HL-60/S4 treated with retinoic acid at 250 ng/mL for 4 days and 3 days (cell line): ENCODE measurements around the gene LAGE3.

Source experiments
- in situ Hi-C: fragments of 300-500 bp; cut with MboI; formaldehyde crosslinking; loops from 2 replicates; pipeline ENCODE4 v1.7.0; 2022; ENCODE audit warnings: low sequenced_read_pairs

Gene LAGE3, protein sequence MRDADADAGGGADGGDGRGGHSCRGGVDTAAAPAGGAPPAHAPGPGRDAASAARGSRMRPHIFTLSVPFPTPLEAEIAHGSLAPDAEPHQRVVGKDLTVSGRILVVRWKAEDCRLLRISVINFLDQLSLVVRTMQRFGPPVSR

DNA sequence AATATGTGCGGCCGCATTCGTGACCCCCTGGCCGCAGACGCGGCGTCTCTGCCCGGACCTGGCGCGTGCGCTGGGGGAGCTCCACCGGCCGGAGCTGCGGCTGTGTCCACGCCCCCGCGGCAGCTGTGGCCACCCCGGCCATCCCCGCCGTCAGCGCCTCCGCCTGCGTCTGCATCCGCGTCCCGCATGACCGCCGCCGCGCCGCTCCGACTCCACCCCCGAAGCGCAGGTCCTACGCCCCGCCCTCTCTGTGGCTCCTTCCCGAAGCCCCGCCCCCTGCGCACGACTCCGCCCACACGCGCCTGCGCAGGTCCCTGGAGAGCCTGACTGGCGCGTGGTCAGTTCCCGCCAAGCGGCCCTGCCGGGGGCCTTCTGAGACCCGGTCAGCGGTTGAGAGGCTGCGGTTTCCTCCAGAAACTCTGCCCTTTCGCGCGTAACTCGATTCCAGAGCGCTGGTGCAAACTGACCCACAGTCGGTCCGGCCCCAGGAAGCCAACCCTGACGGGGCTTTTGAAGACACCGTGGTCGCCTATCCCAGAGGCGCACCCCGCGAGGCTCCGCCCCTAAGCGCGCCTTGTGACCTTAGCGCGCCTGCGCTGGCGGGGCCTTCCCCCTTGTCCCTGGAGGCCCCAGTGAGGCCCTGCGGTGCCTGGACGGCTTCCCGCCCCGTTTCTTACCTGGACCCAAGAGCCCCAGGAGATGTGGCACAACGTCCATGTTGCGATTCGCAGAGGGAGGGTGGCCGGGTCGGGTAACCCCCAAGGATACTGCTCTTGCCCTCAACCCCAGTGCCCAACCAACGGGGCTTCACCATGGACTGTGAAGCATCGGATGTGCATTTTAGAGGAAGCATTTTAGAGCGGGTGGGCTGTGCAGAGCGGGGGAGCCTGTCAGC, at the start of gene LAGE3:
Gene LAGE3, minus strand, starts transcription at position 554 of the 895 bp plus-strand sequence. Its CDS starts 366 bp downstream, at position 188.
- in situ Hi-C loops: no loop called here

GRCh38 chrX:154526901-154527675, 48.0 kb upstream of the LAGE3 start:
- in situ Hi-C loops: no loop called here

DNA sequence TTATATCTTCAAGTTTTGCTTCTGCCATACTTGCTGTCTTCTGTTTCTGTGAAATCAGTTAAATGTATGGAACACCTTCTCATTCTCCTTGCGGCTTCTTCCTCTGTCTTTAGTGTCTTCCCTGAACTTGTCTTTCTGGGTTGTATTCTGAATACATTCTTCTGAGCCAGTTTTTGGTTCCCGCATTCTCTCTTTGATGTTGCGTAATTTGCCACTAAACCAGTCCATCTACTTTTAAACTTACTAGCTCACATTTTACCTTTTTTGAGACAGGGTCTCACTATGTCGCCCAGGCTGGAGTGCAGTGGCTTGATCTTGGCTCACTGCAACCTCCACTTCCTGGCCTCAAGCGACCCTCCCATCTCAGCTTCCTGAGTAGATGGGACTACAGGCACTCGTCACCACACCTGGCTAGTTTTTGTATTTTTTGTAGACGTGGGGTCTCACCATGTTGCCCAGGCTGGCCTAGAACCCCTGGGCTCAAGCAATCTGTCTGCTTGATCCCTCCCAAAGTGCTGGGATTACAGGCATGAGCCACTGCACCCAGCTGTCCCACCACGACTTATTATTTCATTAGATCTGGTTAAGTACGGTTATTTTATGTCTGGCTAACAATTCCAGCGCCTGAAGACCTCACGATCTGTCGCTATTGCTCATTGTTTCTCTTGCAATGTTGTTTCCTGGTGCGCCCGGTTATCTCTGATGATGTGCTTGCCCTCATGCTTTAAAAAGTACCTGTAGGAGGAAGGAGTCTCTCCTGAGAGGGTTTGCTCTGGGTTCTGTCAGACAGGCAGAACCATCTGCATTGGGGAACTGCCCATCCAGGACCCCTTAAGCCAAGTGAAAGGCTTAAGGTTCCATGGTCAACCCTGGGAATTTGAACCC, 46.8 kb upstream of the LAGE3 start:
- in situ Hi-C loops: no loop called here

- in situ Hi-C loops: loop anchor here (25.0 kb wide), 1 partner anchor 107 kb away; the partner anchor contains the start of genes DNASE1L1 and TAFAZZIN
These were observed 40.3 kb upstream of the LAGE3 start for GRCh38 chrX:154519389-154519788.

- in situ Hi-C loops: loop anchor here (25.0 kb wide), 1 partner anchor 105 kb away; the partner anchor contains the start of genes DNASE1L1 and TAFAZZIN
These were observed 38.2 kb upstream of the LAGE3 start for GRCh38 chrX:154517101-154517781.

GRCh38 chrX:154516656-154517100, 37.6 kb upstream of the LAGE3 start:
- in situ Hi-C loops: loop anchor here (25.0 kb wide), 1 partner anchor 104 kb away; the partner anchor contains the start of genes DNASE1L1 and TAFAZZIN

GRCh38 chrX:154515966-154516655, 37.0 kb upstream of the LAGE3 start, which contains the start of gene FAM3A:
Gene FAM3A (minus strand): TSS chrX:154516232. CDS start chrX:154515772, 460 bp downstream.
- in situ Hi-C loops: loop anchor here (25.0 kb wide), 1 partner anchor 104 kb away; the partner anchor contains the start of genes DNASE1L1 and TAFAZZIN

DNA sequence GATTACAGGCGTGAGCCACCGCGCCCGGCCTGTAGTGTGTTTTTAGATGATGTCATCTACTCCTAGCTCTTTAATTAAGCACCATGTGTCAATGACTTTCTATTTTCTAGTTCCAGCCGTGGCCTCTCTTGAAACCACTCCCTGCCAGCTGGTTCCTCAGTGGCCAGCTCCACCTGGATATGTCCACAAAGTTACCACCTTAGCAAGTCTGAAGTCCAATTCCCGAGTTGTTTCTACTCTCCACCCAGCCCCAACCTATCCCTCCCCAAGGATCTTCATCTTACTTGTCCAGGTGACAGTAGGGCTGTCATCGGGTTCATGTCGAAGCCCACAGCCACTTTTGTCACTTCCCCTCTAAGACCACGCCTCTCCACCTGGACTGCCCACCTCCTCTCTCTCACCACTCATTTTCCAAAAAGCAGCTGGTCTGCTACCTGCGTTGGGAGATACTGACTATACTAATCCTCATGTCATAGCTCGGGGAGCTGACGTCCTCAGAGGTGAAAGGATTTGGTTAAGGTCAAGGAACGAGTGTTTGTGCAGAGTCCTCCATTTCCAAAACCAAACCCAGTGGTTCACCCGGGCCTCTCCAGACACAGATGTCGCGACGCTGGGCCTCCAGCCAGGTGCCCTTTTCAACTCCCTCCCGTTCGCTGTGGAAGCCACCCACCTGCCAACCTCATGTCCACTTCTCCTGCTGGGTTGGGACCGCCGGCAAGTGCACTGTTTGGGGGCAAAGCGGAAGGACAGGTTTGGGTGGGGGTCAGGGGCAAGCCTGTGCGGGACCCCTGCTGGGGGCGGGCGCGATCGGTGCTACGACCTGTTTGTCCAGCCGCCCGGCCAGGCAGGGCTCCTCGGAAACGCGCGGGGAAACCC, 36.2 kb upstream of the LAGE3 start:
- in situ Hi-C loops: loop anchor here (25.0 kb wide), 1 partner anchor 103 kb away; the partner anchor contains the start of genes DNASE1L1 and TAFAZZIN

GRCh38 chrX:154513716-154514115, 34.6 kb upstream of the LAGE3 start:
- in situ Hi-C loops: loop anchor here (25.0 kb wide), 1 partner anchor 101 kb away; the partner anchor contains the start of genes DNASE1L1 and TAFAZZIN

- in situ Hi-C loops: loop anchor here (25.0 kb wide), 1 partner anchor 101 kb away; the partner anchor contains the start of genes DNASE1L1 and TAFAZZIN
These were observed 33.9 kb upstream of the LAGE3 start for GRCh38 chrX:154512879-154513553.

DNA sequence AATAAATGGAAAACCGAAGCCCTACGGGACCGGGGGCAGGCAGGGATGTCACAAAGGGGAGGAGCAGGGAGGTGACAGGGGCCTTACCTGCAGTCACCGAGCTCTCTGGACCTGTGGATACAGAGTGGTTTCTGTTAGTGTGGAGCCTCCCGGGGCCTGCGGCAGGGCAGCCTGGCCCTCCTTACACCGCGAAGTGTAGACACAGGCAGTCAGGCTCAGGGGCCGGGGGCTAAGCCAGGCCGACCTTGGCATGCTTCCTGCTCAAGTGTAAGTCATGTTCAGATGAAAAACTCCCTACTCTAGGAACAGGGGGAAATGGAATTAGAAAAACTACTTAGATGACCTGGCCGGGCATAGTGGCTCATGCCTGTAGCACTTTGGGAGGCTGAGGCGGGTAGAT, 32.7 kb upstream of the LAGE3 start:
- in situ Hi-C loops: loop anchor here (25.0 kb wide), 1 partner anchor 99 kb away; the partner anchor contains the start of genes DNASE1L1 and TAFAZZIN

- in situ Hi-C loops: loop anchor here (25.0 kb wide), 1 partner anchor 97 kb away; the partner anchor contains the start of genes DNASE1L1 and TAFAZZIN
These were observed 30.4 kb upstream of the LAGE3 start for GRCh38 chrX:154509455-154509854.

- in situ Hi-C loops: loop anchor here (25.0 kb wide), 1 partner anchor 96 kb away; the partner anchor contains the start of genes DNASE1L1 and TAFAZZIN
These were observed 29.3 kb upstream of the LAGE3 start for GRCh38 chrX:154508384-154508745.

DNA sequence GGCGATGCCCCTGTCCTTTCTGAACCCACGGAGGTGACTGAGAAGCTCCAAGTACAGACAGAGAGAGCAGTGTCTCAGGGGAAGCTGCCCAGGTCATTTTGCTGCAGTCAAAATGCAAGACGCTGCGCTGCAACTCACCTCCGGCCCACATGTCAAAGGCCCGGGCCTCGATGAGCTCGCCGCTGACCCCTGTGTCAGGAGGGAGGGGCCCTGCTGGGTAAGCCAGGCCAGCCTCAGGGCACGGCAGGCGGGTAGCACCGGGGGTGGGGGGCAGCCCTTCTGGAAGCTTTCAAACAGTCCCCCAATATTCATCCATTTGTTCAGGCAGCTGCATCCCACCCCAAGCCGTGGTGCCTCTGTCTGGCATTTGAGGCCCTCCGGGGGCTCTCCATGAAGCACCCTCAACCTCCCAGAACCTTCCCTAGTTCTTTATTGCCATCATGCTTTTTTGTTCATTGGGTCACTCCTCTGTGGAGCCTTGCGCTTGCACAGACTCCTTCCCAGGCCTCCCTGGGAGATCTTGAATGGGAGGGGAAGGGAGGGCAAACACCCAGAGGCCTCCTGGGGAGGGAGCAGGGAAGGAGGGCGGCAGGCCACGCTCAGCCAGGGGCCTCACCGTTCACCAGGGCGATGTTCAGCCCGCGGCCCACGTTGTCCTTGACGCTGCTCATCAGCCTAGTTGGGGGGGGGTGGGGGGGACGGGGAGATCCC, 28.7 kb upstream of the LAGE3 start:
- in situ Hi-C loops: loop anchor here (25.0 kb wide), 1 partner anchor 96 kb away; the partner anchor contains the start of genes DNASE1L1 and TAFAZZIN

DNA sequence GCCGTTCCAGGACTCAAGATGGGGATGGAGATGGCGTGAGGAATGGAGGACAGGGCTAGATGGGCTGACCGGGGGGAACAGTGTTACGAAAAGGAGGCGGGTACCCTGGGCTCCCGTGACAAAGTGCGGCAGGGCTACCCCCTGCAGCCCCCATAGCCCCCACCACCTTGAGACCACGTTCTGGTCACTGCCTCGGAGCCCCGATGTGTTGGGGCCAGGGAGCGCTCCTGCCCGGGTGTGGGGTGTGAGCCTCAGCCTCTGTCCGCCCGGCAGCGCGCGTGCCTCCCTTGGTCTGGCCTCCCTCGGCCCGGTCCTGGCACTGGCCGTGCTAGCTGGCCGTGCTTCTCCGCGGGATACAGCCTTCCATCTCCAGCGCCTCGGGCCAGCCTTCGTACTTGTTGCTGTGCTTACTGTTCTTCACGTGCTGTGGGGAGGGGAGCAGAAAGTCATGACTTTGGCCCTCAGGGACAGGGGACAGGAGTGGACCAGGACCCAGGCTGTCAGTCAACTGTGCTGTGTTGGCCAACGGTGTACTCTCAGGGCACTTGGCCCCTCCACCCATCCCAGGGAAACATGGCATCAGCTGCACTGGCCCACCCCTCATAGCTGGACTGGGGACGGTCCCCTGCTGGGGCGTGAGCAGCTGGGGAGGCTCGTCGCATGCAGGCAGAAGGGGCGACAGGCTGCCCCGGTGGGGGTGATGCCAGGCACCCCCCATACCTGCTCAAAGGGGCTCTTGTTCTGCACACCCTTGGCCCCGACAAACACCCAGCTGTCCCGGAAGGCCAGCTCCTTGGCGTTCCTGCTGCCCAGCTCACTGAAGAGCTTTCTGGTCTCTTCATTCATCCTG, 27.6 kb upstream of the LAGE3 start:
- in situ Hi-C loops: loop anchor here (25.0 kb wide), 1 partner anchor 94 kb away; the partner anchor contains the start of genes DNASE1L1 and TAFAZZIN
